Measurements from ENCODE around the gene ADRB2. TPM values are rescaled to one million over a fixed set of nuclear protein-coding genes. Genes with fewer than 3 reads are reported as not detected.

Gene ADRB2
- total RNA-seq, 2 experiments from 2014 or later: 0.81 to 0.98 TPM

DNA sequence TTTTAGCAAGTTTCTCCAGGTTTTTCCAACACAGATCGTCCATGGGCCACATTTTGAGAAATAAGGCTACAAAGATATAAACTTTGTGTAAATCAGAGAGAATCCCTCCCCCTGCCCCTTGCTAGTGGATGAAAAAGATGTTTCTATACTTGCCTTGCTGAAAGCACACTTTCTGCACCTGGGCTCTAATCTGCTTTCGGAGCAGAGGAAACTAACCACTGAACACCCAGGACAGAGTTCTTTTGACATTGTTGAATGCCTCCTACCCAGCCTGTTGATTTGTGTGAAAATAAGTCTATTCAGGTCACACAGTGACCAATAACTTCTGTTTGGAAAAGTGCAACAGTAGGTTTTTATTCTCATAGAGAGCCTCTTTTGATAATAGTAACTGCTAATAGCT, 7.5 kb downstream of the ADRB2 start:
- intact Hi-C loops (cut with micrococcal nuclease): no loop called here
- DNase-seq (no peak), ATAC-seq (no peak)
- no peak overlapping the region for H3K4me3 Mint-ChIP-seq
- no peak overlapping the region for H3K27ac Mint-ChIP-seq
- peaks cover 45% of the 10 kb centered on the region for H3K4me1 Mint-ChIP-seq (ENCODE audit: low read depth)
- H3K27me3 Mint-ChIP-seq: peaks cover 4% of the 10 kb centered on the region
- ChIA-PET POLR2A (no interaction called here), CTCF (no interaction called here)
- H3K36me3 Mint-ChIP-seq (ENCODE audit: low read depth): no peaks in the 10 kb centered on the region
- TF ChIP-seq, protein P1, sequence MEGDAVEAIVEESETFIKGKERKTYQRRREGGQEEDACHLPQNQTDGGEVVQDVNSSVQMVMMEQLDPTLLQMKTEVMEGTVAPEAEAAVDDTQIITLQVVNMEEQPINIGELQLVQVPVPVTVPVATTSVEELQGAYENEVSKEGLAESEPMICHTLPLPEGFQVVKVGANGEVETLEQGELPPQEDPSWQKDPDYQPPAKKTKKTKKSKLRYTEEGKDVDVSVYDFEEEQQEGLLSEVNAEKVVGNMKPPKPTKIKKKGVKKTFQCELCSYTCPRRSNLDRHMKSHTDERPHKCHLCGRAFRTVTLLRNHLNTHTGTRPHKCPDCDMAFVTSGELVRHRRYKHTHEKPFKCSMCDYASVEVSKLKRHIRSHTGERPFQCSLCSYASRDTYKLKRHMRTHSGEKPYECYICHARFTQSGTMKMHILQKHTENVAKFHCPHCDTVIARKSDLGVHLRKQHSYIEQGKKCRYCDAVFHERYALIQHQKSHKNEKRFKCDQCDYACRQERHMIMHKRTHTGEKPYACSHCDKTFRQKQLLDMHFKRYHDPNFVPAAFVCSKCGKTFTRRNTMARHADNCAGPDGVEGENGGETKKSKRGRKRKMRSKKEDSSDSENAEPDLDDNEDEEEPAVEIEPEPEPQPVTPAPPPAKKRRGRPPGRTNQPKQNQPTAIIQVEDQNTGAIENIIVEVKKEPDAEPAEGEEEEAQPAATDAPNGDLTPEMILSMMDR (IDR thresholded peaks at IDR 0.05): no peak
- H3K9me3 Mint-ChIP-seq: no peaks in the 10 kb centered on the region

DNA sequence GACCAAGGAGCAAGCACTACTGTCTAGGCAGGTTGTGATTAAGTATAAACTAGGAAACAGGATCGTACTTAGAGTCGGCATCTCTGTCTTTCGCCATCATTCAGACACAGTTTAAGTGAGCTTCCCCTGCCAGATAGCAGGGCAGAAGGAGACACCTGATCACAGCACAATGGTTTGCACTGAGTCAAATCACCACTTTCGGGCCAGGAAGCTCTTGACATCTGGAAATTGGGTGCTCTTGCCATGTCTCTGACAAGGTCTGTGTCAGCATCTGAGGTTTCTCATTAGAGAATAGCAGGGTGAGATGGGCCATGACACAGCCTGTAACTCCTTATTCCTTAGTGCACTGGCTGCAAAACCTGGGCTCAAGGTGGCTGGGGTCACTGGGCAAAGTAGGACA, 8.3 kb downstream of the ADRB2 start:
- POLR2A ChIA-PET: no interaction called here

DNA sequence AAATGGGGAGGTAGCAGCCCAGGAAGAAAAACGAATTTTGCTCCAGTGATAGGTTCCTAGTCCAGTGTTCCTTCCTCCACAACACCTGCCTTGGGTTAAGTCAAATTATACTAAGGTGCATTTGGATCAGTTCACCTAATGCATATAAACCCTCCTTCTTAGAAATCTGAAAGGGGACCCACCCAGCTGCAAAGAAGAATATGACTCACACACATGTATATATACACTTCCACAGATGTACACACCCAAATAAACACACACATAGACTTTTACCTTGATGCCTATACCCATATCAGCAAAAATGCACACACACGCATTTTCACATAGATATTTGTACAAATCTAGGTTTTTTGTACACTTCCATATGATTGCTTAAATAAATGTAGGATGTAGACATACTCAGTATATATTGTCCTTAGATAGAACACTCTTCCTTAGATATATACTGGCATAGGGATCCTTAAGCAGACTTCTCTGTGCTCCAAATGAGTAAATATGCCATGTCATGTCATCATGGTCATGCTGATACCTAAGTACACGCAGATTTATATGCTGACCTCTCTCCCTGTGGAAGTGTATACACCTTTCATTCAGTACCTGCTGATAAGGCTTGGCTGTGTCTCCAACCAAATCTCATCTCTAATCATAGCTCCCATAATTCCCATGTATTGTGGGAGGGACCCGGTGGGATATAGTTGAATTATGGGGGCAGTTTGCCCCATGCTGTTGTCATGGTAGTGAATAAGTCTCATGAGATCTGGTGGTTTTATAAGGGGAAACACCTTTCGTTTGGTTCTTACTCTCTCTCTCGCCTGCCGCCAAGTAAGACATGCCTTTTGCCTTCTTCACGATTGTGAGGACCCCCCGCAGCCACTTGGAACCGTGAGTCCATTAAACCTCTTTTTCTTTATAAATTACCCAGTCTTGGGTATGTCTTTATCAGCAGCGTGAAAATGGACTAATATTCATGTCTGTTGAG, 10.2 kb downstream of the ADRB2 start:
- H3K27ac Mint-ChIP-seq: no peak overlapping the region
- H3K4me3 Mint-ChIP-seq: no peak overlapping the region
- ATAC-seq (no peak), DNase-seq (no peak)
- H3K9me3 Mint-ChIP-seq: no peaks in the 10 kb centered on the region
- H3K36me3 Mint-ChIP-seq (ENCODE audit: low read depth): no peaks in the 10 kb centered on the region
- H3K27me3 Mint-ChIP-seq: peaks cover 2% of the 10 kb centered on the region
- TF ChIP-seq, protein P1 (IDR thresholded peaks at IDR 0.05): no peak
- ChIA-PET CTCF (interaction anchor here (1.5 kb wide), 1 partner anchor 7 kb away, joined by 4 read pairs; no protein-coding TSS in a partner anchor), POLR2A (no interaction called here)
- peaks cover 32% of the 10 kb centered on the region for H3K4me1 Mint-ChIP-seq (ENCODE audit: low read depth)
- intact Hi-C loops (cut with micrococcal nuclease): no loop called here

More for the DNA sequence above, 8.3 kb downstream of the ADRB2 start:
- intact Hi-C loops (cut with micrococcal nuclease): no loop called here
- peak; percentile 60 for ATAC-seq
- peaks cover 4% of the 10 kb centered on the region for H3K27me3 Mint-ChIP-seq
- H3K27ac Mint-ChIP-seq: no peak overlapping the region
- H3K9me3 Mint-ChIP-seq: no peaks in the 10 kb centered on the region
- H3K4me1 Mint-ChIP-seq (ENCODE audit: low read depth): peaks cover 41% of the 10 kb centered on the region
- CTCF ChIA-PET: interaction anchor here (0.6 to 1.0 kb wide), 2 partner anchors 19 to 200 kb away, joined by 3 read pairs; no protein-coding TSS in a partner anchor
- no peaks in the 10 kb centered on the region for H3K36me3 Mint-ChIP-seq (ENCODE audit: low read depth)
- no peak overlapping the region for H3K4me3 Mint-ChIP-seq
- DNase-seq: peak; percentile 34
- TF ChIP-seq, protein P1 (IDR thresholded peaks at IDR 0.05): no peak

DNA sequence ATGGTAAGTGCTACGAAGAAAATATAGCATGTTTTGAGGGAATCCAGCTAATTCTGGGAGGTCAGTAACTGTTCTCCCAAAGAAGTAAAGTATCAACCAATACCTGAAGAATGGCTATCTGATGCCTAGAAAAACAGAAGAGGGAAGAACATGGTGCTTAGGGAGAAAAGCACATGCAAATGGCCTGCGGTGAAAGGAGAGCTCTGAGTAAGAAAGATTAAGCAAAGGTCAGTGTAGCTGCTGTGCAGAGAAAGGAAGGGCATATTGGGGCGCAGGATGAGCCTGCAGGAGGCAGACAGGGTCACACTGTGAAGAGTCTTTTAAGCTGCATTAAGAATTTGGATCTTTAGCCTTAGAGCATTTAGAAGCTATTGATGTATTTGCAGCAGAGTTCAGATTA, 11.0 kb downstream of the ADRB2 start:
- H3K27ac Mint-ChIP-seq: no peak overlapping the region
- peaks cover 28% of the 10 kb centered on the region for H3K4me1 Mint-ChIP-seq (ENCODE audit: low read depth)
- H3K9me3 Mint-ChIP-seq: no peaks in the 10 kb centered on the region
- intact Hi-C loops (cut with micrococcal nuclease): no loop called here
- no peaks in the 10 kb centered on the region for H3K36me3 Mint-ChIP-seq (ENCODE audit: low read depth)
- TF ChIP-seq, protein P1 (IDR thresholded peaks at IDR 0.05): no peak
- peaks cover 2% of the 10 kb centered on the region for H3K27me3 Mint-ChIP-seq
- ChIA-PET POLR2A (interaction anchor here (0.8 kb wide), 1 partner anchor 13 kb away, joined by 3 read pairs; no protein-coding TSS in a partner anchor), CTCF (interaction anchor here (1.0 to 3.1 kb wide), 4 partner anchors 8 to 120 kb away, joined by 3 to 11 read pairs (median 4); no protein-coding TSS in a partner anchor)
- DNase-seq: no peak
- no peak overlapping the region for H3K4me3 Mint-ChIP-seq
- ATAC-seq: no peak

DNA sequence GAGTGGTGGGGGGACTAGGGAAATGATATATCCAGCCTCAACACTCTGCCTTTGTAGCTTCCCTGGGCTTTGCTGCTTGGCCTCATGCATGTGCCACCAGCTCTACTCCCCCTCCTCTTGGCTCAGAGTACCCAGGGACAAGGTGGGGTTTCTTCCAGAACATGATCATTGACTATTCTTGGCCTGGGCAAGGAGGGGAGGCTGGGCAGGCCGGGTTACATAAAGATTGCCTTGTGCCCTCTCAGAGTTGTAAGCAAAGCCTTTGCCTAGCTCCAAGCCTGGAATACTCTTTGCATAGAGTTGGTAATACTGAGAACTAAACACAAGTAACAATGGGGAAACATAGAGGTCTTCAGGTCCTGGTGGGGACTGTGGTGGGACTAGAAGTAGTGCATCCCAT, 11.9 kb downstream of the ADRB2 start:
- H3K27me3 Mint-ChIP-seq: peaks cover 2% of the 10 kb centered on the region
- CTCF ChIA-PET: interaction anchor here (1.0 to 3.1 kb wide), 4 partner anchors 9 to 119 kb away, joined by 3 to 11 read pairs (median 4); no protein-coding TSS in a partner anchor
- H3K36me3 Mint-ChIP-seq (ENCODE audit: low read depth): no peaks in the 10 kb centered on the region
- no peaks in the 10 kb centered on the region for H3K9me3 Mint-ChIP-seq
- TF ChIP-seq, protein P1 (IDR thresholded peaks at IDR 0.05): no peak
- POLR2A ChIA-PET: no interaction called here
- intact Hi-C loops (cut with micrococcal nuclease): no loop called here
- peaks cover 27% of the 10 kb centered on the region for H3K4me1 Mint-ChIP-seq (ENCODE audit: low read depth)
- ATAC-seq: no peak
- H3K4me3 Mint-ChIP-seq: no peak overlapping the region
- no peak overlapping the region for H3K27ac Mint-ChIP-seq
- no peak for DNase-seq
